ENCODE results near the gene SORT1. TPM values are rescaled to one million over a fixed set of nuclear protein-coding genes. Genes with fewer than 3 reads are reported as not detected.
A peak's percentile ranks its signal among the peaks of the same experiment; 100 is the strongest.

SORT1 gene
- total RNA-seq, 4 donors from 2014 or later: 37.0 to 69.6 (median 44.7) TPM

DNA sequence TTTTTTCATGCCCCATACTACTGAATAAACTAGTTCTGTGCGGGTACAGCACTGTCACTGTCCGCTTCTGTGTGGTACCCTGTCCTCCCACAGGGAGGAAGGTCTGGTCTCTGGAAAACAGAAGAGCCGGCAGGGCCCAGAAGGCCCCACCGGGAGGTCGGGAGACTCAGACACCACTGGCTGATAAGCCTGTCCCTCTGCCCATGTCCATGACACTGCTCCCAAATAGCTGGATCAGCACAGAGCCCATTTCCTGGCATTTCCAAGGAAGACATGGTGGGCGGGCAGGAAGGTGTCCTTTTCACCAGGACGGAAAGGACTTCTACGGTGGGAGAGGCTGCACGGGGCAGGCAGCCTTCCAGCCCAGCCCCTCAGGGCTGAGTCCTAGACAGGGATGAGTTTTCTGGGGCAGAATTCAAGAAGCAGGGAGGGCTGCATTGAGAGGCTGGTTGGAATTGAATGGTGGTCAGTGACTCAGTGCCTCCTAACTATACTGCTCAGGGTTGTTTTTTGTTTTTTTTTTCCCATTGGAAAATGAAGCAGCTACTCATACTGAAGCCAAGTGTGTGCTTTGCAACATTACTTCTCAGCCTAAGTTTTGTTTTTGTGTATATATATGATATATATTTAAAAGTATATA, 121.9 kb downstream of the SORT1 start:
- no peak for DNase-seq
- Histone ChIP-seq H3K27ac (peak overlapping the region; percentile 85 to 93 (median 88)), H3K4me3 (no peak overlapping the region), H3K4me1 (peaks cover 23 to 71% (median 44%) of the 10 kb centered on the region in 3 donors), H3K9me3 (no peaks in the 10 kb centered on the region), H3K36me3 (peaks cover 0 to 53% (median 0%) of the 10 kb centered on the region in 3 donors), H3K27me3 (no peaks in the 10 kb centered on the region)
- intact Hi-C loops (cut with DNase I): loop anchor here (5.0 kb wide), 1 partner anchor 126 kb away; no protein-coding TSS in a partner anchor
- TF ChIP-seq, protein P1, sequence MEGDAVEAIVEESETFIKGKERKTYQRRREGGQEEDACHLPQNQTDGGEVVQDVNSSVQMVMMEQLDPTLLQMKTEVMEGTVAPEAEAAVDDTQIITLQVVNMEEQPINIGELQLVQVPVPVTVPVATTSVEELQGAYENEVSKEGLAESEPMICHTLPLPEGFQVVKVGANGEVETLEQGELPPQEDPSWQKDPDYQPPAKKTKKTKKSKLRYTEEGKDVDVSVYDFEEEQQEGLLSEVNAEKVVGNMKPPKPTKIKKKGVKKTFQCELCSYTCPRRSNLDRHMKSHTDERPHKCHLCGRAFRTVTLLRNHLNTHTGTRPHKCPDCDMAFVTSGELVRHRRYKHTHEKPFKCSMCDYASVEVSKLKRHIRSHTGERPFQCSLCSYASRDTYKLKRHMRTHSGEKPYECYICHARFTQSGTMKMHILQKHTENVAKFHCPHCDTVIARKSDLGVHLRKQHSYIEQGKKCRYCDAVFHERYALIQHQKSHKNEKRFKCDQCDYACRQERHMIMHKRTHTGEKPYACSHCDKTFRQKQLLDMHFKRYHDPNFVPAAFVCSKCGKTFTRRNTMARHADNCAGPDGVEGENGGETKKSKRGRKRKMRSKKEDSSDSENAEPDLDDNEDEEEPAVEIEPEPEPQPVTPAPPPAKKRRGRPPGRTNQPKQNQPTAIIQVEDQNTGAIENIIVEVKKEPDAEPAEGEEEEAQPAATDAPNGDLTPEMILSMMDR (IDR thresholded peaks at IDR 0.05): no peak
- TF ChIP-seq POLR2A (IDR thresholded peaks at IDR 0.05): no peak
- WGBS, 2 donors: 50 to 61% methylated on average over 4 to 8 of the region's 9 CpGs

DNA sequence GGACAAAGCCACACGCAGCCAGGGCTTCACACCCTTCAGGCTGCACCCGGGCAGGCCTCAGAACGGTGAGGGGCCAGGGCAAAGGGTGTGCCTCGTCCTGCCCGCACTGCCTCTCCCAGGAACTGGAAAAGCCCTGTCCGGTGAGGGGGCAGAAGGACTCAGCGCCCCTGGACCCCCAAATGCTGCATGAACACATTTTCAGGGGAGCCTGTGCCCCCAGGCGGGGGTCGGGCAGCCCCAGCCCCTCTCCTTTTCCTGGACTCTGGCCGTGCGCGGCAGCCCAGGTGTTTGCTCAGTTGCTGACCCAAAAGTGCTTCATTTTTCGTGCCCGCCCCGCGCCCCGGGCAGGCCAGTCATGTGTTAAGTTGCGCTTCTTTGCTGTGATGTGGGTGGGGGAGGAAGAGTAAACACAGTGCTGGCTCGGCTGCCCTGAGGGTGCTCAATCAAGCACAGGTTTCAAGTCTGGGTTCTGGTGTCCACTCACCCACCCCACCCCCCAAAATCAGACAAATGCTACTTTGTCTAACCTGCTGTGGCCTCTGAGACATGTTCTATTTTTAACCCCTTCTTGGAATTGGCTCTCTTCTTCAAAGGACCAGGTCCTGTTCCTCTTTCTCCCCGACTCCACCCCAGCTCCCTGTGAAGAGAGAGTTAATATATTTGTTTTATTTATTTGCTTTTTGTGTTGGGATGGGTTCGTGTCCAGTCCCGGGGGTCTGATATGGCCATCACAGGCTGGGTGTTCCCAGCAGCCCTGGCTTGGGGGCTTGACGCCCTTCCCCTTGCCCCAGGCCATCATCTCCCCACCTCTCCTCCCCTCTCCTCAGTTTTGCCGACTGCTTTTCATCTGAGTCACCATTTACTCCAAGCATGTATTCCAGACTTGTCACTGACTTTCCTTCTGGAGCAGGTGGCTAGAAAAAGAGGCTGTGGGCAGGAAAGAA, 122.9 kb downstream of the SORT1 start:
- Histone ChIP-seq H3K36me3 (peaks cover 0 to 53% (median 0%) of the 10 kb centered on the region in 3 donors), H3K4me3 (peak overlapping the region in 2 of 4 donors; percentile 26 to 51), H3K9me3 (no peaks in the 10 kb centered on the region), H3K4me1 (peaks cover 23 to 61% (median 44%) of the 10 kb centered on the region in 3 donors), H3K27ac (peak overlapping the region; percentile 85 to 93 (median 88)), H3K27me3 (no peaks in the 10 kb centered on the region)
- no peak for DNase-seq
- TF ChIP-seq POLR2A (IDR thresholded peaks at IDR 0.05): no peak
- TF ChIP-seq, protein P1 (IDR thresholded peaks at IDR 0.05): no peak
- intact Hi-C loops (cut with DNase I): loop anchor here (5.0 kb wide), 1 partner anchor 127 kb away; no protein-coding TSS in a partner anchor
- WGBS, 2 donors: 29 to 36% methylated on average over 13 of the region's 24 CpGs

DNA sequence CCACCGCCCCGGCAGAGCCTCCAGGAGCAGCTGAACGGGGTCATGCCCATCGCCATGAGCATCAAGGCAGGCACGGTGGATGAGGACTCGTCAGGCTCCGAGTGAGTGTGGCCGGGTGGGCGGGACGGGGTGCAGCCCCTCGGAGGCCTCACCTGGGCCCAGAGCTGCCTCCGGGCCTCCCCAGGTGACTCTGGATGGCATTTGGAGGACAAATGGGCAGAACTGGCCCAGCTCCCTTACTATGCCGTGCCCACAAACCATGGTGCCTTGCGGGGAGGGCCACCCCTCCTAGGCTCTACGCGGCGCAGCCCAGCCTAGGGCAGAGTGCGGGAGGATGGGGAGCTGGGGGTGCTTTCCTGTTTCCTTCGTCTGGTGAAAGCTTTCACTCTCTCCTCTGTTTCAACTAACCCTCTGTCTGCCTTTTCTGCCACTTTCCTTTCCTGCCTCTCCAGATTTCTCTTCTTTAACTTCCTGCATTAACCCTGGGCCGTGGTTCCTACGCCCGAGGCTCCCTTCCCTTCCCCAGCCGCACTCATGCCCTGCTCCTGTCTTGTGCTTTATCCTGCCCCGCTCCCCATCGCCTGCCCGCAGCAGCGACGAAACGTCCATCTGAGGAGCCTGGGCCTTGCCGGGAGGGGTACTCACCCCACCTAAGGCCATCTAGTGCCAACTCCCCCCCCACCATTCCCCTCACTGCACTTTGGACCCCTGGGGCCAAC, 124.0 kb downstream of the SORT1 start:
- no peak for DNase-seq
- intact Hi-C loops (cut with DNase I): no loop called here
- Histone ChIP-seq H3K9me3 (no peaks in the 10 kb centered on the region), H3K4me1 (peaks cover 23 to 61% (median 44%) of the 10 kb centered on the region in 3 donors), H3K27ac (peak overlapping the region; percentile 85 to 93 (median 88)), H3K4me3 (peak overlapping the region in 2 of 4 donors; percentile 26 to 43), H3K27me3 (no peaks in the 10 kb centered on the region), H3K36me3 (peaks cover 0 to 55% (median 1%) of the 10 kb centered on the region in 3 donors)
- TF ChIP-seq, protein P1 (IDR thresholded peaks at IDR 0.05): no peak
- WGBS, 2 donors: 43 to 49% methylated on average over 10 to 17 of the region's 30 CpGs

DNA sequence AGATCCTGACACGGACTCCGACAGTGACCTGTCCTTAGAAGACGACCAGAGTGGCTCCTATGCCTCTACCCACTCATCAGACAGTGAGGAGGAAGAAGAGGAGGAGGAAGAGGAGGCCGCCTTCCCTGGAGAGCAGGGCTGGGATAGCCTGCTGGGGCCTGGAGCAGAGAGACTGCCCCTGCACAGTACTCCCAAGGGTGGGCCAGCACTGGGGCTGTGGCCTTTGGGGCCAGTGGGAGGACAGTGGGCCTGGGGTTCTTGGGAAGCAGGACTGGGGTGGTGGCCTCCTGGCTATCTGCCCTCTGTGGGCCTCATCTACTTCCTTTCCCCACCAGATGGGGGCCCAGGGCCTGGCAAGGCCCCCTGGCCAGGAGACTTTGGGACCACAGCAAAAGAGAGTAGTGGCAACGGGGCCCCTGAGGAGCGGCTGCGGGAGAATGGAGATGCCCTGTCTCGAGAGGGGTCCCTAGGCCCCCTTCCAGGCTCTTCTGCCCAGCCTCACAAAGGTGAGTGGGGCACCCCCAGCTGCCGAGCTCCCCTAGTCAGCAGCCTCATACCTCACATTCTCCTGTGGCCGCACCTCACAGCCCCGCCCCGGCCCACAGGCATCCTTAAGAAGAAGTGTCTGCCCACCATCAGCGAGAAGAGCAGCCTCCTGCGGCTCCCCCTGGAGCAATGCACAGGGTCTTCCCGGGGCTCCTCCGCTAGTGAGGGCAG, 124.7 kb downstream of the SORT1 start:
- no peaks in the 10 kb centered on the region for H3K27me3 ChIP-seq

More for the DNA sequence above, 124.7 kb downstream of the SORT1 start:
- H3K36me3 ChIP-seq: peaks cover 0 to 57% (median 8%) of the 10 kb centered on the region in 3 donors
- TF ChIP-seq, protein P1 (IDR thresholded peaks at IDR 0.05): no peak
- no peak for TF ChIP-seq POLR2A (IDR thresholded peaks at IDR 0.05)
- H3K27ac ChIP-seq: peak overlapping the region; percentile 85 to 93 (median 88)
- DNase-seq: no peak
- WGBS, 2 donors: 20% methylated on average over 1 of the region's 16 CpGs; no CpG with 5 or more reads in 1 of the 2 donors
- peaks cover 23 to 62% (median 44%) of the 10 kb centered on the region in 3 donors for H3K4me1 ChIP-seq
- intact Hi-C loops (cut with DNase I): no loop called here
- H3K4me3 ChIP-seq: peak overlapping the region in 2 of 4 donors; percentile 26 to 43
- H3K9me3 ChIP-seq: no peaks in the 10 kb centered on the region
